Measurements from ENCODE around the gene ZNF134.

Gene ZNF134

GRCh38 chr19:57611113-57611512, 2.9 kb upstream of the ZNF134 start:
- no peak for TF ChIP-seq CTCF (conservative IDR thresholded peaks at IDR 0.05; ENCODE audit: control insufficient read depth, insufficient read depth, low read depth, low read length)
- no peak for DNase-seq (ENCODE audit: low read depth)
- no peak overlapping the region for H3K4me3 ChIP-seq (ENCODE audit: control insufficient read depth, low read depth, low read length)

- DNase-seq (ENCODE audit: low read depth) = no peak
- H3K4me3 ChIP-seq (ENCODE audit: control insufficient read depth, low read depth, low read length) = no peak overlapping the region
- TF ChIP-seq CTCF (conservative IDR thresholded peaks at IDR 0.05; ENCODE audit: control insufficient read depth, insufficient read depth, low read depth, low read length) = no peak
These were observed 1.3 kb downstream of the ZNF134 start for GRCh38 chr19:57615346-57615745.

GRCh38 chr19:57620673-57621348, 6.8 kb downstream of the ZNF134 start:
- no peak overlapping the region for H3K4me3 ChIP-seq (ENCODE audit: control insufficient read depth, low read depth, low read length)
- DNase-seq (ENCODE audit: low read depth) = peak; percentile 34
- no peak for TF ChIP-seq CTCF (conservative IDR thresholded peaks at IDR 0.05; ENCODE audit: control insufficient read depth, insufficient read depth, low read depth, low read length)

GRCh38 chr19:57623091-57623490, 9.0 kb downstream of the ZNF134 start:
- no peak overlapping the region for H3K4me3 ChIP-seq (ENCODE audit: control insufficient read depth, low read depth, low read length)
- TF ChIP-seq CTCF (conservative IDR thresholded peaks at IDR 0.05; ENCODE audit: control insufficient read depth, insufficient read depth, low read depth, low read length) = no peak
- no peak for DNase-seq (ENCODE audit: low read depth)

GRCh38 chr19:57632987-57633831, 19.2 kb downstream of the ZNF134 start, which contains the start of gene ZNF211:
Gene ZNF211, plus strand, starts transcription at chr19:57633168. Its CDS starts 179 bp downstream, at chr19:57633347.
- DNase-seq (ENCODE audit: low read depth) = peak; percentile 93
- peak within 1 kb of the TSS; percentile 87 for H3K4me3 ChIP-seq (ENCODE audit: control insufficient read depth, low read depth, low read length)
- TF ChIP-seq CTCF (conservative IDR thresholded peaks at IDR 0.05; ENCODE audit: control insufficient read depth, insufficient read depth, low read depth, low read length) = no peak

GRCh38 chr19:57633832-57634131, 19.7 kb downstream of the ZNF134 start:
- TF ChIP-seq CTCF (conservative IDR thresholded peaks at IDR 0.05; ENCODE audit: control insufficient read depth, insufficient read depth, low read depth, low read length) = no peak
- no peak for DNase-seq (ENCODE audit: low read depth)
- H3K4me3 ChIP-seq (ENCODE audit: control insufficient read depth, low read depth, low read length) = peak overlapping the region; percentile 87
